HFFc6 (cell line): ENCODE measurements around the gene FBXL20. TPM values are rescaled to one million over a fixed set of nuclear protein-coding genes. Genes with fewer than 3 reads are reported as not detected.
A peak's percentile ranks its signal among the peaks of the same experiment; 100 is the strongest.

ENCODE experiments used
- DNase-seq: peaks from one replicate; pipeline ENCODE4 v3.0.0-alpha.2; 2018
- H3K27ac Mint-ChIP-seq: 2 replicates; pipeline ENCODE4 v1.8.0; 2020; ENCODE audit warnings: mild to moderate bottlenecking, mixed read lengths
- H3K27me3 Mint-ChIP-seq: 2 replicates; pipeline ENCODE4 v1.8.0; 2021; ENCODE audit warnings: mild to moderate bottlenecking, moderate library complexity, mixed read lengths; ENCODE audit not compliant: insufficient read depth
- H3K36me3 Mint-ChIP-seq: 2 replicates; pipeline ENCODE4 v1.8.0; 2021; ENCODE audit warnings: low read depth, mixed read lengths
- H3K4me1 Mint-ChIP-seq: 2 replicates; pipeline ENCODE4 v1.8.0; 2020; ENCODE audit warnings: low read depth, mixed read lengths
- H3K4me3 Mint-ChIP-seq: 2 replicates; pipeline ENCODE4 v1.8.0; 2020; ENCODE audit warnings: mild to moderate bottlenecking, moderate library complexity, mixed read lengths
- H3K9me3 Mint-ChIP-seq: 2 replicates; pipeline ENCODE4 v1.8.0; 2020; ENCODE audit warnings: mild to moderate bottlenecking, mixed read lengths
- total RNA-seq, 6 experiments: library from RNA; stranded (reverse); fragmentation: NEBNext Ultra II Directional; extraction: Animal tissue kit (Norgen Biotek cat#: 25700); gene quantifications; 2 replicates in 1 of 6; 3 replicates in 5 of 6; pipeline ENCODE4 v1.2.3, GENCODE V29; 2021
- TF ChIP-seq, protein P1 (sequence below): fragments of 200-600 bp; sonication (generic); IDR thresholded peaks from 2 replicates; pipeline ENCODE4 v1.5.0; 2021; ENCODE audit warnings: antibody characterized with exemption, mild to moderate bottlenecking

Gene FBXL20
- total RNA-seq, 6 experiments from 2014 or later, result 13.4 to 19.5 (median 15.7) TPM

DNA sequence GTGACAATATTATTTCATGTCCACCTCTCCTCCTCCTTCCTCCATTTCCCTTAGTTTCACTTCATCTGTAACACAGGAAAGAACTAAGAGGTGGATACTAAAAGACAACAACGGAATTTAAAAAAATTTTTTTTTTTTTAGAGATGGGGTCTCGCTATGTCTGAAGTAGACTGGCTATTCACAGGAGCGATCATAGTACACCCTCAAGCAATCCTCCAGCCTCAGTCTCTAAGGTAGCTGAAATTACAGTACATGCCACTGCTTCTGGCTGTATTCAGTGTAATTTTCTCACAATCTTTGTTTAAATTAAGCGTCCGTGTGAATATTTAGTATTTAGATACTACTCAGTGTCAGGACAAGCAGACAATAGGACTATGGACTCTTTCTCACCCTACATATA lies 35.6 kb downstream of the FBXL20 start:
- TF ChIP-seq, protein P1, sequence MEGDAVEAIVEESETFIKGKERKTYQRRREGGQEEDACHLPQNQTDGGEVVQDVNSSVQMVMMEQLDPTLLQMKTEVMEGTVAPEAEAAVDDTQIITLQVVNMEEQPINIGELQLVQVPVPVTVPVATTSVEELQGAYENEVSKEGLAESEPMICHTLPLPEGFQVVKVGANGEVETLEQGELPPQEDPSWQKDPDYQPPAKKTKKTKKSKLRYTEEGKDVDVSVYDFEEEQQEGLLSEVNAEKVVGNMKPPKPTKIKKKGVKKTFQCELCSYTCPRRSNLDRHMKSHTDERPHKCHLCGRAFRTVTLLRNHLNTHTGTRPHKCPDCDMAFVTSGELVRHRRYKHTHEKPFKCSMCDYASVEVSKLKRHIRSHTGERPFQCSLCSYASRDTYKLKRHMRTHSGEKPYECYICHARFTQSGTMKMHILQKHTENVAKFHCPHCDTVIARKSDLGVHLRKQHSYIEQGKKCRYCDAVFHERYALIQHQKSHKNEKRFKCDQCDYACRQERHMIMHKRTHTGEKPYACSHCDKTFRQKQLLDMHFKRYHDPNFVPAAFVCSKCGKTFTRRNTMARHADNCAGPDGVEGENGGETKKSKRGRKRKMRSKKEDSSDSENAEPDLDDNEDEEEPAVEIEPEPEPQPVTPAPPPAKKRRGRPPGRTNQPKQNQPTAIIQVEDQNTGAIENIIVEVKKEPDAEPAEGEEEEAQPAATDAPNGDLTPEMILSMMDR, result no peak
- Mint-ChIP-seq H3K27me3 (no peaks in the 10 kb centered on the region; the same call in 1 of the 2 replicates), H3K4me3 (peak overlapping the region; percentile 76), H3K4me1 (peaks cover 26% of the 10 kb centered on the region), H3K27ac (peak overlapping the region; percentile 74), H3K36me3 (no peaks in the 10 kb centered on the region), H3K9me3 (no peaks in the 10 kb centered on the region)
- DNase-seq, result no peak

DNA sequence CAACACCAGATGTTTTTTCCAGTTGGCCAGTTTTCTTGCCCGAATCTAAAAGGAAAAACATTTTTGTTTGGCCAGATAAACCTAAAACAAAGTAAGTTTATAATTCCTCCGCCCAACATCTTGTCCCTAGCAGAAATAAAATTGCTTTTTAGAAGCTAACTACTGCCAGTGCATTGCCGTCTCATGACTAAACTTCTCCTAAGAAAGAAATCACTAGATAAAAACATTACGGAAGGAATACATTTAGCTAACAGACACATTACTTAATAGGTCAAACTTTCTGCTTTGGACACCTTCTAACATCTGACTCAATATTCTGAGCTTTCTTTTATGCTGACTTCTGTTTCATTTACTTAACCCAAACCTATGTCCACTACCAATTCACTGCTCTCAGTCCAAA lies 36.2 kb downstream of the FBXL20 start:
- TF ChIP-seq, protein P1, result no peak
- H3K9me3 Mint-ChIP-seq, result no peaks in the 10 kb centered on the region
- no peaks in the 10 kb centered on the region; the same call in 1 of the 2 replicates for H3K27me3 Mint-ChIP-seq
- no peaks in the 10 kb centered on the region for H3K36me3 Mint-ChIP-seq
- H3K4me3 Mint-ChIP-seq, result peak overlapping the region; percentile 76
- peak overlapping the region; percentile 74 for H3K27ac Mint-ChIP-seq
- DNase-seq, result peak; percentile 46
- peaks cover 26% of the 10 kb centered on the region for H3K4me1 Mint-ChIP-seq

DNA sequence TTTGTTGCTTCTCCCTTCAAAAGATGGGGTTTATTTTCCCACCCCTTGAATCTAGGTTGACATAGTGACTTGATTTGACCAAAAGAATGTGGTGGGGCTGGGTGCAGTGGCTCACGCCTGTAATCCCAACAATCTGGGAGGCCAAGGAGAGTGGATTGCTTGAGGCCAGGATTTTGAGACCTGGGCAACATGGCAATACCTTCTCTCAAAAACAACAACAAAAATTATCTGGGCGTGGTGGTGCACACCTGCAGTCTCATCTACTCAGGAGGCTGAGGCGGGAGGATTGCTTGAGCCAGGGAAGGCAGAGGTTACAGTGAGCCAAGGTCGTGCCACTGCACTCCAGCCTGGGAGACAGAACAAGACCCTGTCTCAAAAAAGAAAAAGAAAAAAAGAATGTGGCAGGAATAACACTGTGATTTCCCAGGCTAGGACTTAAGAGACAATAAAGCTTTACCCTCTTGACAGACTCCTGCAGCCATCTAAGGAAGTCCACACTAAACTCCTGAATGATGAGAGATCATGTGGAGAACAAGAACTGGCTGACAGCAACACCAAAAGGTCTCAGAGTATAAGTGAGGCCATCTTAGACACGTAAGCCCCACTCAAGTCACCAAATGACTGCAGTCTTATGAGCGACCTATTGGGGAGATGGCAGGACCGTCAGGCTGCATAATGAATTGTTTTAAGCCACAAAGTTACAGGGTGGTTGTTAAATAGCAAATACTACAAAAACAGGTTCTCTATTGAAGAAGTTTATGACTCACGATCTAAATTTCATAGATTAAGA lies 37.0 kb downstream of the FBXL20 start:
- Mint-ChIP-seq H3K4me3 (peak overlapping the region; percentile 76), H3K4me1 (peaks cover 26% of the 10 kb centered on the region), H3K9me3 (no peaks in the 10 kb centered on the region), H3K27ac (peak overlapping the region; percentile 74; the same call in 1 of the 2 replicates), H3K27me3 (no peaks in the 10 kb centered on the region; the same call in 1 of the 2 replicates), H3K36me3 (no peaks in the 10 kb centered on the region)
- DNase-seq, result no peak
- TF ChIP-seq, protein P1, result no peak

DNA sequence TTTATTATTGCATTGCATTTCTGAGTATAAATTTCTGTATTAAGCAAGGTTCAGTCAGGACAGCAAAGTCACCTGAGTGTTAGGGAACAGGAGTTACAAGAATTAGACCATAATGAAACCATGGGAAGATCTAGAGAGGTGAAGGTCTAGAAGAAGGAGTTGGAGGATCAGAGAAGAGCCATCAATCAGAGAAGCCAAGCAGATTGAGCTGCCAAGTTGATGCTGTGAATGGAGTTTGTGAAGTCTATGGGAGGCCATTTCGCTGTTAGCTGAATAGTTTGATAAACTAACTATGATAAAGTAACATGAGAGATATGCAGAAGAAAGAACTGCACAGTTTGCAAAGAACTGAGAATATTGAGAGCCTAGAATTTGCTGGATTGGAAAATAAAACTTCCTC lies 40.4 kb downstream of the FBXL20 start:
- Mint-ChIP-seq H3K27me3 (no peaks in the 10 kb centered on the region; the same call in 1 of the 2 replicates), H3K36me3 (no peaks in the 10 kb centered on the region), H3K27ac (no peak overlapping the region), H3K4me1 (peaks cover 20% of the 10 kb centered on the region), H3K4me3 (no peak overlapping the region), H3K9me3 (no peaks in the 10 kb centered on the region)
- TF ChIP-seq, protein P1, result no peak
- no peak for DNase-seq

DNA sequence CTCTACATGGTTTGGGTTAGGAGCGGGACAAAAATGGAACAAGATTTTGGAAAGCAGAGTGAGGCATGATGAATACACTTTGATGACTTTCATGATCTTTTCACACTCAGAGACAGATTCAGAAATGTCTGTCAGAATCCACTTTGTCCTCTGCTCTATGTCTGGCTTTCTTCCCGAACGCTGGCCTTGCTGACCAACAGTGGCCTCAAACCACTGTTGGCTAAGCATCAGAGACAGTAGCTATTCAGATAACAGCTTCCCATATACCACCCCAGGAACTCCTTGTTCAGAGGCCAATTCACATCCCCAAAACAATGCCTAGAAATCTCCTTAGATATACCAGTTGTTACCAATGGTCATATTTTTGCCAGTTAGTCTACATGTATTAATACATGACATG lies 40.9 kb downstream of the FBXL20 start:
- no peak for DNase-seq
- no peaks in the 10 kb centered on the region for H3K9me3 Mint-ChIP-seq
- peaks cover 15% of the 10 kb centered on the region for H3K4me1 Mint-ChIP-seq
- TF ChIP-seq, protein P1, result no peak
- H3K36me3 Mint-ChIP-seq, result no peaks in the 10 kb centered on the region
- no peak overlapping the region for H3K4me3 Mint-ChIP-seq
- H3K27ac Mint-ChIP-seq, result no peak overlapping the region
- no peaks in the 10 kb centered on the region; the same call in 1 of the 2 replicates for H3K27me3 Mint-ChIP-seq
